Activated CD8-positive, alpha-beta memory T cell treated with anti-CD3 and anti-CD28 coated beads for 1 hour (primary cell): Measurements from ENCODE around the gene C6orf163.

Source experiments
- DNase-seq, 2 donors: peaks; one replicate each; pipeline ENCODE4 v3.0.0-alpha.2; 2020; ENCODE audit warnings: low read depth in 1 of 2; ENCODE audit errors: extremely low read depth in 1 of 2

C6orf163 gene

GRCh38 chr6:87408721-87409155 lies 64.1 kb downstream of the C6orf163 start:
- no peak for DNase-seq
